PC-9 (cell line): Measurements from ENCODE around the gene GLCE. TPM values are rescaled to one million over a fixed set of nuclear protein-coding genes. Genes with fewer than 3 reads are reported as not detected.
"Not testable (repeated sequence)": the region's sequence is repeated elsewhere in the genome, so short reads cannot be mapped to it uniquely, and the experiment has no call there.

Experiments
- BruUV-seq: library from RNA; stranded (reverse); fragments of 400-500 nt; replicated peaks from 2 replicates; lab custom pipeline; 2021; lab: Mats Ljungman, UMichigan
- CTCF ChIA-PET: fragments of 300-600 bp; sonication (Branson Sonifier 250); formaldehyde crosslinking; loops from one replicate; lab custom pipeline; 2022; ENCODE audit warnings: antibody characterized with exemption; lab: Charles Lee
- POLR2A ChIA-PET: fragments of 300-600 bp; sonication (Branson Sonifier 250); formaldehyde crosslinking; loops from one replicate; lab custom pipeline; 2022; ENCODE audit warnings: antibody characterized with exemption; ENCODE audit not compliant: unreplicated experiment; lab: Charles Lee
- DNase-seq, 2 experiments: peaks; one replicate each; pipeline versions ENCODE4 v3.0.0 to v3.0.0-alpha.2; 2015 to 2022; ENCODE audit warnings: mixed read lengths in 1 of 2
- H2AFZ ChIP-seq: fragments of 200-600 bp; sonication (generic); 2 replicates; pipeline ENCODE4 v1.8.1; 2017; ENCODE audit warnings: antibody characterized with exemption
- H3F3A ChIP-seq: fragments of 200-600 bp; sonication (generic); 2 replicates; pipeline ENCODE4 v1.8.1; 2017; ENCODE audit warnings: antibody characterized with exemption, mild to moderate bottlenecking, low read depth; ENCODE audit not compliant: insufficient read depth
- H3K27ac ChIP-seq: fragments of 200-600 bp; sonication (generic); 2 replicates; pipeline ENCODE4 v1.6.1; 2016; ENCODE audit warnings: mixed run types
- H3K27me3 ChIP-seq: fragments of 200-600 bp; sonication (generic); 2 replicates; pipeline ENCODE4 v1.6.1; 2016; ENCODE audit warnings: low read depth, mixed run types; ENCODE audit not compliant: insufficient read depth
- H3K36me3 ChIP-seq: fragments of 200-600 bp; sonication (generic); 2 replicates; pipeline ENCODE4 v1.6.1; 2016; ENCODE audit warnings: low read depth, mixed run types
- H3K4me1 ChIP-seq: fragments of 200-600 bp; sonication (generic); replicated peaks from 2 replicates; pipeline ENCODE4 v1.6.1; 2016; ENCODE audit warnings: mixed run types; ENCODE audit not compliant: insufficient read depth
- H3K4me2 ChIP-seq: fragments of 200-600 bp; sonication (generic); 2 replicates; pipeline ENCODE4 v1.6.1; 2017; ENCODE audit warnings: mixed run types
- H3K4me3 ChIP-seq: fragments of 200-600 bp; sonication (generic); 2 replicates; pipeline ENCODE4 v1.6.1; 2016; ENCODE audit warnings: mixed run types
- H3K79me2 ChIP-seq: fragments of 200-600 bp; sonication (generic); 2 replicates; pipeline ENCODE4 v1.6.1; 2017; ENCODE audit warnings: low read depth, mixed run types
- H3K9me2 ChIP-seq: fragments of 200-600 bp; sonication (generic); 2 replicates; pipeline ENCODE4 v1.8.1; 2017; ENCODE audit warnings: mild to moderate bottlenecking; ENCODE audit not compliant: insufficient read depth
- H3K9me3 ChIP-seq: fragments of 200-600 bp; sonication (generic); 2 replicates; pipeline ENCODE4 v1.8.1; 2016; ENCODE audit warnings: low read depth; ENCODE audit not compliant: insufficient read depth
- H4K20me1 ChIP-seq: fragments of 200-600 bp; sonication (generic); 2 replicates; pipeline ENCODE4 v1.8.1; 2017; ENCODE audit not compliant: insufficient read depth
- EZH2 ChIP-seq: fragments of 200-600 bp; sonication (generic); IDR thresholded peaks from 2 replicates; pipeline ENCODE4 v1.8.0; 2017; ENCODE audit warnings: antibody characterized with exemption, low read depth
- intact Hi-C: fragments of 100-400 bp; cut with micrococcal nuclease; formaldehyde crosslinking; loops from one replicate; pipeline ENCODE4 v1.10.0; 2022; ENCODE audit not compliant: unreplicated experiment
- total RNA-seq: library from RNA; stranded (reverse); gene quantifications from 2 replicates; pipeline ENCODE4 v1.2.3, GENCODE V29; 2021
- TF ChIP-seq, protein P1 (sequence below): fragments of 200-600 bp; sonication (generic); conservative IDR thresholded peaks from 2 replicates; pipeline ENCODE4 v1.6.1; 2017; ENCODE audit warnings: mixed run types, antibody characterized with exemption, mild to moderate bottlenecking, moderate library complexity

GLCE gene
- total RNA-seq, 1 experiment from 2014 or later: 31.3 TPM

GRCh38 chr15:69288531-69289341 is 128.3 kb downstream of the GLCE start:
- Histone ChIP-seq H3K36me3 (no peaks in the 10 kb centered on the region), H3K9me3 (no peaks in the 10 kb centered on the region), H3K27ac (no peak overlapping the region), H3K79me2 (no peaks in the 10 kb centered on the region), H3K4me2 (no peak overlapping the region), H3K9me2 (no peaks in the 10 kb centered on the region), H4K20me1 (no peaks in the 10 kb centered on the region), H3F3A (0 out of 2 replicates have a peak, but pooled peaks cover 4% of the 10 kb centered on the region), H2AFZ (no peak overlapping the region), H3K4me1 (peaks cover 4% of the 10 kb centered on the region; the same call in 1 of the 2 replicates), H3K4me3 (no peak overlapping the region), H3K27me3 (no peaks in the 10 kb centered on the region)
- intact Hi-C loops: no loop called here
- DNase-seq: no peak
- ChIA-PET POLR2A (no interaction called here), CTCF (no interaction called here)
- no peak for TF ChIP-seq EZH2
- TF ChIP-seq, protein P1, sequence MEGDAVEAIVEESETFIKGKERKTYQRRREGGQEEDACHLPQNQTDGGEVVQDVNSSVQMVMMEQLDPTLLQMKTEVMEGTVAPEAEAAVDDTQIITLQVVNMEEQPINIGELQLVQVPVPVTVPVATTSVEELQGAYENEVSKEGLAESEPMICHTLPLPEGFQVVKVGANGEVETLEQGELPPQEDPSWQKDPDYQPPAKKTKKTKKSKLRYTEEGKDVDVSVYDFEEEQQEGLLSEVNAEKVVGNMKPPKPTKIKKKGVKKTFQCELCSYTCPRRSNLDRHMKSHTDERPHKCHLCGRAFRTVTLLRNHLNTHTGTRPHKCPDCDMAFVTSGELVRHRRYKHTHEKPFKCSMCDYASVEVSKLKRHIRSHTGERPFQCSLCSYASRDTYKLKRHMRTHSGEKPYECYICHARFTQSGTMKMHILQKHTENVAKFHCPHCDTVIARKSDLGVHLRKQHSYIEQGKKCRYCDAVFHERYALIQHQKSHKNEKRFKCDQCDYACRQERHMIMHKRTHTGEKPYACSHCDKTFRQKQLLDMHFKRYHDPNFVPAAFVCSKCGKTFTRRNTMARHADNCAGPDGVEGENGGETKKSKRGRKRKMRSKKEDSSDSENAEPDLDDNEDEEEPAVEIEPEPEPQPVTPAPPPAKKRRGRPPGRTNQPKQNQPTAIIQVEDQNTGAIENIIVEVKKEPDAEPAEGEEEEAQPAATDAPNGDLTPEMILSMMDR: no peak
- BruUV-seq: no TSS peak

DNA sequence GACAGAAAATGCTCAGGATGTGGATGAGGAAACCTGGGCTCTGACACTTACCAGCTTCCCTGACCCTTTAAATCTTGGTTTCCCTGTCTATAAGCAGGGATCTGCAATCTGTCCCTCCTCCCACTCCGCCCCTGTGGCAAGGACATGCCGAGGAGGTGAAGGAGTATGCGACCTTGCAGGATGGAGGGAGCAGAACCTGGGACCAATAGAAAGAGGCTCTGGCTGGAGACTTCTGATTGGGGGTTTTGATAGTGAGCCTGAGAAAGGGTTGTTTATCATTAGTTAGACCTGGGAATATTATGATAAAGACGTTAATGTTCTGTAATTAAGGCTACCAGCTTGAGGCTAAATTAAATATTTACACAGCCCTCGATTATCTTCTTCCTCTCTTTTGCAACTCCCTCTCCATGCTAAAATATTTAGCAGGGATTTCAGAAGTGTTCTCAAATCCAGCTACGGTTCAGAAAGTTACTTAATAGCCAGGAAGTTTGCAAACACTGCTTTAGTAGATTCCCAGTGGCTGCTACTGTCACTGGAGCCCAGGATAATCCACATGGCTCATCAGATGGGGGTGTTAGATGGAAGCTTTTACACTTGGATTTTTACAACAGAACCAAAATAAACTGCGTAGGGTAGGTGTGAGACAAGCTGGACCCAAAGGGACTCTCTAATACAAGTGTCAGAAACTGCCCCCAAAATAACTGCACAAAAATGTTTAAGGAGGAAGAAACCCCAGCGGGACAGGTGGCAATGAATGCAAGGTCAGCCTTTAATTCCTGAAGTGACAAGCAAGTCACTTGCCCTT is 129.1 kb downstream of the GLCE start:
- 0 out of 2 replicates have a peak, but pooled peaks cover 4% of the 10 kb centered on the region for H3F3A ChIP-seq
- ChIA-PET POLR2A (no interaction called here), CTCF (no interaction called here)
- TF ChIP-seq, protein P1: no peak
- no peak for TF ChIP-seq EZH2
- BruUV-seq: no TSS peak
- H3K9me2 ChIP-seq: no peaks in the 10 kb centered on the region
- no peaks in the 10 kb centered on the region for H3K27me3 ChIP-seq
- no peaks in the 10 kb centered on the region for H3K36me3 ChIP-seq
- no peak overlapping the region for H3K27ac ChIP-seq
- no peaks in the 10 kb centered on the region for H4K20me1 ChIP-seq
- intact Hi-C loops: no loop called here
- no peaks in the 10 kb centered on the region for H3K9me3 ChIP-seq
- no peak overlapping the region for H3K4me3 ChIP-seq
- H2AFZ ChIP-seq: no peak overlapping the region
- no peak overlapping the region for H3K4me2 ChIP-seq
- DNase-seq: no peak
- no peaks in the 10 kb centered on the region for H3K79me2 ChIP-seq
- H3K4me1 ChIP-seq: peaks cover 4% of the 10 kb centered on the region; the same call in 1 of the 2 replicates

- no peaks in the 10 kb centered on the region for H3K9me3 ChIP-seq
- no peaks in the 10 kb centered on the region for H3K79me2 ChIP-seq
- TF ChIP-seq EZH2: no peak
- TF ChIP-seq, protein P1: no peak
- DNase-seq: no peak
- no peaks in the 10 kb centered on the region for H3K27me3 ChIP-seq
- H3K9me2 ChIP-seq: no peaks in the 10 kb centered on the region
- no peak overlapping the region for H2AFZ ChIP-seq
- no peaks in the 10 kb centered on the region for H4K20me1 ChIP-seq
- H3F3A ChIP-seq: 0 out of 2 replicates have a peak, but pooled peaks cover 4% of the 10 kb centered on the region
- CTCF ChIA-PET: no interaction called here
- H3K4me1 ChIP-seq: peaks cover 4% of the 10 kb centered on the region; the same call in 1 of the 2 replicates
- H3K27ac ChIP-seq: no peak overlapping the region
- no peaks in the 10 kb centered on the region for H3K36me3 ChIP-seq
- intact Hi-C loops: no loop called here
- no peak overlapping the region for H3K4me2 ChIP-seq
- POLR2A ChIA-PET: no interaction called here
- BruUV-seq: no TSS peak
- no peak overlapping the region for H3K4me3 ChIP-seq
These were observed 130.1 kb downstream of the GLCE start for GRCh38 chr15:69290346-69291164.

GRCh38 chr15:69291651-69292050 is 131.2 kb downstream of the GLCE start:
- CTCF ChIA-PET: interaction anchor here (0.6 to 0.7 kb wide), 2 partner anchors 101 to 258 kb away, joined by 3 to 15 read pairs; no protein-coding TSS in a partner anchor

More at GRCh38 chr15:69291651-69292050, 131.2 kb downstream of the GLCE start:
- H3K9me2 ChIP-seq, H3F3A ChIP-seq, H3K4me1 ChIP-seq, H3K79me2 ChIP-seq, H3K36me3 ChIP-seq, BruUV-seq, H3K9me3 ChIP-seq, intact Hi-C loops, H3K27ac ChIP-seq, H4K20me1 ChIP-seq, H3K4me3 ChIP-seq, DNase-seq, POLR2A ChIA-PET, H3K27me3 ChIP-seq, H2AFZ ChIP-seq, H3K4me2 ChIP-seq: not testable (repeated sequence)
